AG04450 (cell line): ENCODE results near the gene BMAL2. TPM values are rescaled to one million over a fixed set of nuclear protein-coding genes. Genes with fewer than 3 reads are reported as not detected.

Experiments
- CTCF ChIA-PET: fragments of 300-600, 350-600 bp; formaldehyde crosslinking; extraction: SDS; loops from one replicate; lab custom pipeline; 2022; ENCODE audit warnings: antibody characterized with exemption, inconsistent platforms; lab: Charles Lee
- POLR2A ChIA-PET: fragments of 350-600 bp; formaldehyde crosslinking; extraction: SDS; loops from one replicate; lab custom pipeline; 2021; ENCODE audit warnings: antibody characterized with exemption, inconsistent platforms; lab: Yijun Ruan, JAX
- DNase-seq: peaks from one replicate; pipeline ENCODE4 v3.0.0-alpha.2; 2011; ENCODE audit warnings: low read depth, low spot score
- H3K27ac ChIP-seq: one replicate; pipeline ENCODE4 v1.5.1; 2012; ENCODE audit warnings: low read depth, low read length, control low read depth
- H3K27me3 ChIP-seq: one replicate; pipeline ENCODE4 v1.6.0; 2012; ENCODE audit warnings: low read length; ENCODE audit not compliant: control insufficient read depth, insufficient read depth
- H3K4me3 ChIP-seq: 2 replicates; pipeline ENCODE4 v1.5.1; 2011; ENCODE audit warnings: mild to moderate bottlenecking, low read depth, low read length, control low read depth
- H3K9me3 ChIP-seq: 2 replicates; pipeline ENCODE4 v1.5.1; 2012; ENCODE audit warnings: low read length; ENCODE audit not compliant: control insufficient read depth, insufficient read depth
- polyA plus RNA-seq: library from polyadenylated mRNA; depleted of rRNA; stranded (reverse); fragments of >200 nt; gene quantifications from 2 replicates; pipeline ENCODE4 v1.2.3, GENCODE V29; 2011; rRNA removed
- TF ChIP-seq, protein P1 (sequence below): IDR thresholded peaks from 2 replicates; pipeline ENCODE4 v1.5.1; 2011; ENCODE audit warnings: low read depth, low read length, control low read depth, inconsistent platforms

Gene BMAL2
- polyA plus RNA-seq, 1 experiment = 28.8 TPM

DNA sequence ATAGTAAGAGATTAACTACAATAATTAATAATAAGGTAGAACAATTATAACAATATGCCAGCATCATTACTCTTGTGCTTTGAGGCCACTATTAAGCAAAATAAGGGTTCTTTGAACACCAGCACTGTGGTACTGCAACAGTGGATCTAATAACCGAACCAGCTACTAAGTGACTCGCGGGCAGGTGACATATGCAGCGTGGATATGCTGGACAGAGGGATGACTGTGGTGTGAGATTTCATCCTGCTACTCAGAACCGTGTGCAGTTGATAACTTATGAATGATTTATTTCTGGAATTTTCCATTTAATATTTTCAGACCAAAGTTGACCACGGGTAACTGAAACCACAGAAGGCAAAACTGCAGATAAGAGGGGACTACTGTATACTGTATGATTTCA lies 34.4 kb downstream of the BMAL2 start:
- TF ChIP-seq, protein P1, sequence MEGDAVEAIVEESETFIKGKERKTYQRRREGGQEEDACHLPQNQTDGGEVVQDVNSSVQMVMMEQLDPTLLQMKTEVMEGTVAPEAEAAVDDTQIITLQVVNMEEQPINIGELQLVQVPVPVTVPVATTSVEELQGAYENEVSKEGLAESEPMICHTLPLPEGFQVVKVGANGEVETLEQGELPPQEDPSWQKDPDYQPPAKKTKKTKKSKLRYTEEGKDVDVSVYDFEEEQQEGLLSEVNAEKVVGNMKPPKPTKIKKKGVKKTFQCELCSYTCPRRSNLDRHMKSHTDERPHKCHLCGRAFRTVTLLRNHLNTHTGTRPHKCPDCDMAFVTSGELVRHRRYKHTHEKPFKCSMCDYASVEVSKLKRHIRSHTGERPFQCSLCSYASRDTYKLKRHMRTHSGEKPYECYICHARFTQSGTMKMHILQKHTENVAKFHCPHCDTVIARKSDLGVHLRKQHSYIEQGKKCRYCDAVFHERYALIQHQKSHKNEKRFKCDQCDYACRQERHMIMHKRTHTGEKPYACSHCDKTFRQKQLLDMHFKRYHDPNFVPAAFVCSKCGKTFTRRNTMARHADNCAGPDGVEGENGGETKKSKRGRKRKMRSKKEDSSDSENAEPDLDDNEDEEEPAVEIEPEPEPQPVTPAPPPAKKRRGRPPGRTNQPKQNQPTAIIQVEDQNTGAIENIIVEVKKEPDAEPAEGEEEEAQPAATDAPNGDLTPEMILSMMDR = no peak
- no peaks in the 10 kb centered on the region for H3K27me3 ChIP-seq
- no peak for DNase-seq
- ChIA-PET POLR2A (no interaction called here), CTCF (interaction anchor here (1.0 to 3.7 kb wide), 2 partner anchors 17 to 285 kb away, joined by 3 to 16 read pairs; no protein-coding TSS in a partner anchor)
- no peak overlapping the region for H3K27ac ChIP-seq
- H3K9me3 ChIP-seq = no peaks in the 10 kb centered on the region
- H3K4me3 ChIP-seq = no peak overlapping the region

DNA sequence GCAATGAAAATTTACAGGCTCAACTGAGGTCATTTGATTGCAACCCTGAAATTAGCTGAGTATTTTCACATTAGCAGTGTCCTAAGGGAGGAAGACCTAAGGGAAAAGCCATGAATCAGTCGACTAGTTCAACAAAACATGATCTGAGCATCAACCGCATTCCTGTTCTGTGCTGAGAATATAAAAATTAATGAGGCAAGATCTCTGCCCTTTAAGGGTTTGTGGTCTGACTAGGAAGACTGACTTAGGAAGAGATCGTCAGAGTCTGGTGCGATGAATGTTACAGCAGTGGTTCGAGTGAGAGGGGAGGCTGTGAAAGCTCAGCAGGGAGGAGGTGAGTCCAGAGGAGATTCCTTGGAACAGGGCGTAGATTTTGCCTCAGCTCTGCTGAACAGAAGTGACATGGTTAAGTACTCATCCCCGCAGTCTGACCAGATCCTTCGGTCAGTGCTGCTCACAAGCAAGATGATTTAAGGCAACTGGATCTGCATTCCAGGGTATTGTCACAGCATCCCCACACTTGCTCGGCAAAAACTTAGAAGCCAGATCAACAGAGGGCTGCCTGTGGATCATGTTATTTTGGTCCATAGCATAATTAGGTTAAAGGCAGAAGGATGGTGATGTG lies 49.6 kb downstream of the BMAL2 start:
- TF ChIP-seq, protein P1 = no peak
- ChIA-PET CTCF (interaction anchor here (0.7 kb wide), 1 partner anchor 173 kb away, joined by 3 read pairs; no protein-coding TSS in a partner anchor), POLR2A (interaction anchor here (0.5 kb wide), 1 partner anchor 22 kb away, joined by 5 read pairs; no protein-coding TSS in a partner anchor)
- H3K9me3 ChIP-seq = no peaks in the 10 kb centered on the region
- DNase-seq = no peak
- H3K27ac ChIP-seq = no peak overlapping the region
- no peaks in the 10 kb centered on the region for H3K27me3 ChIP-seq
- H3K4me3 ChIP-seq = no peak overlapping the region

Other genes starting within 250 kb of the BMAL2 start
- 11.9 and 18.4 TPM in 2 replicates for gene STK38L, start 88.5 kb upstream of the BMAL2 start, polyA plus RNA-seq
- gene SMCO2, start 113.9 kb downstream of the BMAL2 start, polyA plus RNA-seq = 0.14 and 0.55 TPM in 2 replicates
- gene PPFIBP1, start 191.4 kb downstream of the BMAL2 start, polyA plus RNA-seq = 42.5 and 58.3 TPM in 2 replicates